IPS-18a (cell line): ENCODE data around the gene KLHDC2.
"Not testable (repeated sequence)": the region's sequence is repeated elsewhere in the genome, so short reads cannot be mapped to it uniquely, and the experiment has no call there.

Experiments used
- H3K27ac ChIP-seq: one replicate; pipeline ENCODE4 v1.5.1; 2013; ENCODE audit warnings: low read length
- H3K27me3 ChIP-seq: one replicate; pipeline ENCODE4 v1.6.1; 2013; ENCODE audit warnings: mild to moderate bottlenecking, low read length; ENCODE audit not compliant: control insufficient read depth, insufficient read depth
- H3K36me3 ChIP-seq: one replicate; pipeline ENCODE4 v1.6.1; 2013; ENCODE audit warnings: low read depth, low read length; ENCODE audit not compliant: control insufficient read depth
- H3K4me1 ChIP-seq: one replicate; pipeline ENCODE4 v1.6.1; 2013; ENCODE audit warnings: low read depth, low read length; ENCODE audit not compliant: control insufficient read depth
- H3K4me3 ChIP-seq: one replicate; pipeline ENCODE4 v1.5.1; 2013; ENCODE audit warnings: low read length
- H3K9ac ChIP-seq: one replicate; pipeline ENCODE4 v1.6.1; 2013; ENCODE audit warnings: mild to moderate bottlenecking, low read length, moderate library complexity
- H3K9me3 ChIP-seq: one replicate; pipeline ENCODE4 v1.6.1; 2013; ENCODE audit warnings: low read depth, low read length; ENCODE audit not compliant: control insufficient read depth

KLHDC2 gene, protein sequence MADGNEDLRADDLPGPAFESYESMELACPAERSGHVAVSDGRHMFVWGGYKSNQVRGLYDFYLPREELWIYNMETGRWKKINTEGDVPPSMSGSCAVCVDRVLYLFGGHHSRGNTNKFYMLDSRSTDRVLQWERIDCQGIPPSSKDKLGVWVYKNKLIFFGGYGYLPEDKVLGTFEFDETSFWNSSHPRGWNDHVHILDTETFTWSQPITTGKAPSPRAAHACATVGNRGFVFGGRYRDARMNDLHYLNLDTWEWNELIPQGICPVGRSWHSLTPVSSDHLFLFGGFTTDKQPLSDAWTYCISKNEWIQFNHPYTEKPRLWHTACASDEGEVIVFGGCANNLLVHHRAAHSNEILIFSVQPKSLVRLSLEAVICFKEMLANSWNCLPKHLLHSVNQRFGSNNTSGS

DNA sequence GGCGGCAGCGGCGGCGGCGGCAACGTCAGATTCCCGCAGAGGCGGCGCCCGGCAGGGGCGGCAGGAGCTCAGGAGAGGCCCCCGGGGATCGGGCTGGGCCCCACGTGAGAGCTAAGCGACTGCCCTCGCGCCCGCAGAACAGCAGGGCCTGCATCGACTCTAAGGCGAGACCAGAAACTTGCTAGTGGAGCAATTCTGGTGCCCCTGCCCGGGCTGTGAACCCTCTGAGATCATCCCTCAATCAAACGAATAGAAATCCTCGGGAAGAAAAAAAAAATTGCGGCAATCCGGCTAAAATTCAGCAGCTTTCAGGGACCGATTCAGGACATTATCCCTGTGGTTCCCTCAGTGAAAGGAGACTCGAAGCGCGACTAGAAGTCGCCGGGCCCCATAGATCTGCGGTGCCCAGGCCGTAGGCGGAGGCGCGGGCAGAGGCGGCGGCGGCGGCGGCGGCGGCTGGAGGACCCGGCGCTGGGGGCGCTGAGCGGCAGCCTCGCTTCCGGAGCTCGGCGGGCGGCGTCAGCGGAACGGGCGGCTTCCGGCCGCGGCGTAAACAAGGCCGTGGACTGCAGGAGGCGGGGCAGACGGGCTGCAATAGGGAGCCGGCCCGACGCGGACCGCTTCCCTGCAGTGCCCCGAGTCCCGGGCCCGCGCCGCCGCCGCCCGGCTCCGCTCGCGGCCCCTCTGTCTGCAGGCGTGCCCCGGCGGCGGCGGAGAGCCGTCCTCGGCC lies at the start of gene KLHDC2:
TSS of gene KLHDC2 (plus strand) at position 583 of the 730 bp plus-strand sequence. CDS start 316 bp downstream, outside the sequence.
- Histone ChIP-seq H3K27ac (peak within 1 kb of the TSS; percentile 67), H3K36me3 (no peaks in the 10 kb centered on the region), H3K4me3 (peak within 1 kb of the TSS; percentile 85), H3K27me3 (no peaks in the 10 kb centered on the region), H3K9me3 (no peaks in the 10 kb centered on the region), H3K4me1 (peaks cover 11% of the 10 kb centered on the region), H3K9ac (peak within 1 kb of the TSS; percentile 91)

DNA sequence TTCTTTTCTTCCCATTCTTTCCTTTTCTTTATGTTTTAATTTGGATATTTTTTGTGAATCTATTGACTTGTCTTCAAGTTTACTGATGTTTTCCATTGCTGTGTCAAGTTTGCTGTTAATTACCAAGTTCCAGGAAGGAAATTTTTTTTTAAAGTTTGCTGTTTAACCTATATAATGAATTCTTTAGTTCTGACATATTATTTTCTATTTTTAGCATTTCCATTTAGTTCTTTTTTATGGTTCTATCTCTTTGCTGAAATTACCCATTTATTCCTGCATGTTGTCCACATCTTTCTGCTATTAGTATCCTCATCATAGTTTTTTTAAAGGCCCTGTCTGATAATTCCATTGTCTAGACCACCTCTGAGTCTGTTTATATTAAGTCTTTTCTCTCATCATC lies 47.2 kb upstream of the KLHDC2 start:
- H3K36me3 ChIP-seq, result no peaks in the 10 kb centered on the region
- no peak overlapping the region for H3K9ac ChIP-seq
- no peaks in the 10 kb centered on the region for H3K9me3 ChIP-seq
- no peaks in the 10 kb centered on the region for H3K27me3 ChIP-seq
- no peak overlapping the region for H3K4me3 ChIP-seq
- H3K27ac ChIP-seq, result no peak overlapping the region
- H3K4me1 ChIP-seq, result no peaks in the 10 kb centered on the region

DNA sequence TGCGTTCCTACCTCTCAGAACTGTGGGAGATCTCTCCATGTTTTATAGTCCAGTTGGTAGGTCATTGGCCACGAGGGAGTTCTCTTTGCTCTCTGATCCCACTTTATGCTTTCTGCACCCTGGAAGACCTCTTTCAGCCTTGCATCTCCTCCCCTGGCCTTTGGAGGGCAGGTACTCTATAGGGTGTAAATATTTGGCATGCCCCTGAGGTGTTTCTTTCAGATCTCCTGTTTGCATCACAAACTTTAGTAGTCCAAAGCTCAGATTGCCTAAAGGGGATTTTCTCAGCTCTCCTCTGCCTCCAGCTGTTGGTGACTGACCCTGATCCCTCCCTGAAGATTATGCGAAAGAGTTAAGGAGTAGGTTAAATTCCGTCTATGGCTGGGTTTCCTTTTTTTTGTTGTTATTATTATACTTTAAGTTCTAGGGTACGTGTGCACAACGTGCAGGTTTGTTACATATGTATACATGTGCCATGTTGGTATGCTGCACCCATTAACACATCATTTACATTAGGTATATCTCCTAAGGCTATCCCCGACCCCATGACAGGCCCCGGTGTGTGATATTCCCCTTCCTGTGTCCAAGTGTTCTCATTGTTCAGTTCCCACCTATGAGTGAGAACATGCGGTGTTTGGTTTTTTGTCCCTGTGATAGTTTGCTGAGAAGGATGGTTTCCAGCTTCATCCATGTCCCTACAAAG lies 46.1 kb upstream of the KLHDC2 start:
- H3K9me3 ChIP-seq, H3K27me3 ChIP-seq, H3K9ac ChIP-seq, H3K4me3 ChIP-seq, H3K4me1 ChIP-seq, H3K36me3 ChIP-seq, H3K27ac ChIP-seq: not testable (repeated sequence)

DNA sequence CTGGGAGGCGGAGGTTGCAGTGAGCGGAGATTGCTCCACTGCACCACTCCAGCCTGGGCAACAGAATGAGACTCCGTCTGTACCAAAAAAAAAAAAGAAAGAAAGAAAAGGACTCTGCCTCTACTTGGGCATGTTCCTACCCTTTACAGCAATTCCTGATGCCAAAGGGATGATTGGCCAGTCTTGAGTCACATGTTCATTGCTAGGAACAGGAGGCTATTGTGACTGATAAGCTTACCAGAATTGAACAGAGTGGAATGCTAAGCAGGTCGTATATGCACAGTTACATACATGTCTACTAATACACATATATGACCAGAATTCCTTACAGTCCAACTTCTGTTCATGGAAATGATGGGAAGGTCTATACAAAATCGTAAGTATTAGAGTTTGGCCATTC lies 40.8 kb upstream of the KLHDC2 start:
- no peak overlapping the region for H3K27ac ChIP-seq
- no peaks in the 10 kb centered on the region for H3K9me3 ChIP-seq
- H3K4me3 ChIP-seq, result no peak overlapping the region
- H3K36me3 ChIP-seq, result no peaks in the 10 kb centered on the region
- H3K9ac ChIP-seq, result no peak overlapping the region
- no peaks in the 10 kb centered on the region for H3K4me1 ChIP-seq
- no peaks in the 10 kb centered on the region for H3K27me3 ChIP-seq

DNA sequence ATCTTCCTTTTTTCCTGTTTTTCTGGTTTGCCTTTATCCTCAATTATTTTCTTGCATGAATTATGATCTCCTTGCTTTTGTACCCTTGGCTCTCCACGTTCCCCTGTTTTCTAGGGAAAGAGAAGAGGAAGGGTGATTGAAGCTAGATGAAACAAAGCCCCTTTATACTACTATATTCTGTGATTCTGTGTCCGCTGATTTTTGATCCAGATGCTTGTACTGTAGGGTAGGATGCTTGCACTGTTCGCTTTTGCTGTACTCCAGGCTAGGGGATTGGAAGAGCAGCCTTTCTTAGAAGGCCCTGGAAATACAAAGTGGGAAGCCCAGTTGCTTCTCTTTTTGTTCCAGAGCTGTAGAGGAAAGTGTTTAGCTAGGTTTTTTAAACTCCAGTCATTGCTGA lies 35.1 kb upstream of the KLHDC2 start:
- H3K27ac ChIP-seq, result no peak overlapping the region
- H3K4me3 ChIP-seq, result no peak overlapping the region
- no peaks in the 10 kb centered on the region for H3K36me3 ChIP-seq
- H3K4me1 ChIP-seq, result no peaks in the 10 kb centered on the region
- H3K9ac ChIP-seq, result no peak overlapping the region
- H3K9me3 ChIP-seq, result no peaks in the 10 kb centered on the region
- no peaks in the 10 kb centered on the region for H3K27me3 ChIP-seq

DNA sequence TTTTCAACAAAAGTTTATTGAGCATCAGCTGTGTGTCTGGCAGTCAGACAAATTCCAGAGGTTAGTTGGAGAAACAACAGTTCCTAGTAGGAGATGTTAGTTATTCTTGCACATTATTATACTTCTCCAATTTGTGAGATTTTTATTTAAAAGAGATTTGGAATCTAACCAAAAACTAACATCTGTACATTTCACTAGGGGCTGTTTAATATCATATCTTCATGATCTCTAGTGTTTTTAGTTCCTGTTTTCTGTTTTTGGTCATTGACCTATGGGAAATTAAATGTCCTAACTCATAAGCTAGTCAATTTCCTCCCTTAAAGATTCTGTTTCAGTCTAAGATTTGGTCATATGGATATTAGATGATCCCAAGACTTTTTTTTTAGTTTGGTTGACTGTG lies 34.1 kb upstream of the KLHDC2 start:
- no peaks in the 10 kb centered on the region for H3K36me3 ChIP-seq

DNA sequence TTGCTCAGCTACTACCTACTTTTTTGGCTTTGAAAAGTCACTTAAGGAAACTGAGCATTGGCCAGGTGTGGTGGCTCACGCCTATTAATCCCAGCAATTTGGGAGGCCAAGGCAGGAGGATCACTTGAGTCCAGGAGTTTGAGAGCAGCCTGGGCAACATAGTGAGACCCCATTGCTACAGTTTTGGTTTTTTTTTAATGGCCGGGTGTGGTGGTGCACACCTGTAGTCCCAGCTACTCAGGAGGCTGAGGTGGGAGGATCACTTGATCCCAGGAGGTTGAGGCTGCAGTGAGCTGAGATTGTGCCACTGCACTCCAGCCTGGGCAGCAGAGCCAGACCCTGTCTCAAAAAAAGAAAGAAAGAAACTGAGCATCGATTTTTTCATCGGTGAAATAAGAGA lies 32.3 kb upstream of the KLHDC2 start:
- H3K4me3 ChIP-seq, H3K27ac ChIP-seq, H3K4me1 ChIP-seq, H3K9ac ChIP-seq, H3K36me3 ChIP-seq, H3K27me3 ChIP-seq, H3K9me3 ChIP-seq: not testable (repeated sequence)

More for the DNA sequence above, 34.1 kb upstream of the KLHDC2 start:
- H3K27me3 ChIP-seq, result no peaks in the 10 kb centered on the region
- no peak overlapping the region for H3K9ac ChIP-seq
- no peaks in the 10 kb centered on the region for H3K4me1 ChIP-seq
- no peak overlapping the region for H3K27ac ChIP-seq
- H3K4me3 ChIP-seq, result no peak overlapping the region
- no peaks in the 10 kb centered on the region for H3K9me3 ChIP-seq

DNA sequence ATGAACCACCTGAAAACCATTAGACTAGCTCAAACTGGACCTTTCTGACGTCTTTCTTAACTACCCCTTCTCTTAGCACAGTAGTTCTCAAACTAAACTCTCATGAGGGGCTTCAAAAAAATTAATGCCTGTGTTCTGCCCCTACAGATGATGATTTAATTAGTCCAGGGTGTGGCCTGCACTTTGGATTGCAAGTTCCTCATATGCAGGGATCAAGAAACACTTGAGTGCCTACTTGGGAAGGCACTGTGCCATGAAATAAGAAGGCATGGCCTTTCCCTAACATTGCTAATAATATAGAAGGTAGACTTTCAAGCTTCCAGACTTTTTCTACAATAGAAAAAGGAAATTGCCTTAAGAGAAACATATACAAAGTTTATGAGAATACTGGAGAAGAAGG lies 22.8 kb upstream of the KLHDC2 start:
- H3K27me3 ChIP-seq, result no peaks in the 10 kb centered on the region
- H3K27ac ChIP-seq, result no peak overlapping the region
- H3K36me3 ChIP-seq, result no peaks in the 10 kb centered on the region
- no peak overlapping the region for H3K9ac ChIP-seq
- no peaks in the 10 kb centered on the region for H3K4me1 ChIP-seq
- no peaks in the 10 kb centered on the region for H3K9me3 ChIP-seq
- H3K4me3 ChIP-seq, result no peak overlapping the region

DNA sequence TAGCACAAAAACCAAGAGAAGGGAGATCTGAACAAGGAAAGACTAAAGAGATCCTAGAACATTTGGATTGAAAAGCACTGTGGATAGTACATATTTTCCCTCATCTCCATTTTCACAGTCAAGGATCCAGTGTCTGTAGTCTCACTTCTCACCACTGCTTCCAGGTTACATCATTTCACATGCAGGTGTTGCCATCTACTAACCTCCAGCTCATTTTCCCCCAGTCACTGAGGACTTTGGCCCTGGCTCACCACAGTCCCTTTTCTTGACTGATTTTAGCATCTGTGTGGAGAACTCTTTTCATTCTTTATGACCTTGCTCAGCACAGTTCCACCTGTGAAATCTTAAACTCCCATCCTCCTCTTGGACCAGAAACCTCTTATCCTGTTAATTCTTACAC lies 21.5 kb upstream of the KLHDC2 start:
- H3K36me3 ChIP-seq, H3K4me3 ChIP-seq, H3K9me3 ChIP-seq, H3K4me1 ChIP-seq, H3K27me3 ChIP-seq, H3K27ac ChIP-seq, H3K9ac ChIP-seq: not testable (repeated sequence)

DNA sequence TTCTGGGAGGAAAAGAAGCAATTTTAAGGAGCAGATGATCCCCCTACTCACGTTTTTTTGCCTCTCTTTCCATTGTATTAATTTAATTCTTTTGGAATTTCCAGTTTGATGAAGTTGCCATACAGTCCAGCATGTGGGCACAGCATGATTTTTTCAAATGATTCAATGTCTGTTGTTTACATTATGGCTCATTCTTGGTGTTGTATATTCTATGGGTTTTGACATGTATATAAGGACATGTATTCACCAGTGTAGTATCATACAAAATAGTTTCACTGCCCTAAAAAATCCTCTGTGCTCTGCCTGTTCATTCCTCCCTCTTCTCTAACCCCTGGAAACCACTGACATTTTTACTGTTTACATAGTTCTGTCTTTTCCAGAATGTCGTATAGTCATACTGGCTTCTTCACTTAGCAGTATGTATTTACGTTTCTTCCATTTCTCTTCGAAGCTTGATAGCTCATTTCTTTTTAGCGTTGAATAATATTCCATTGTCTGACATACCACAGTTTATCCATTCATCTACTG lies 13.3 kb upstream of the KLHDC2 start:
- H3K27me3 ChIP-seq, result no peaks in the 10 kb centered on the region
- no peaks in the 10 kb centered on the region for H3K36me3 ChIP-seq
- no peak overlapping the region for H3K4me3 ChIP-seq
- H3K4me1 ChIP-seq, result no peaks in the 10 kb centered on the region
- H3K9me3 ChIP-seq, result no peaks in the 10 kb centered on the region
- H3K27ac ChIP-seq, result no peak overlapping the region
- H3K9ac ChIP-seq, result no peak overlapping the region

DNA sequence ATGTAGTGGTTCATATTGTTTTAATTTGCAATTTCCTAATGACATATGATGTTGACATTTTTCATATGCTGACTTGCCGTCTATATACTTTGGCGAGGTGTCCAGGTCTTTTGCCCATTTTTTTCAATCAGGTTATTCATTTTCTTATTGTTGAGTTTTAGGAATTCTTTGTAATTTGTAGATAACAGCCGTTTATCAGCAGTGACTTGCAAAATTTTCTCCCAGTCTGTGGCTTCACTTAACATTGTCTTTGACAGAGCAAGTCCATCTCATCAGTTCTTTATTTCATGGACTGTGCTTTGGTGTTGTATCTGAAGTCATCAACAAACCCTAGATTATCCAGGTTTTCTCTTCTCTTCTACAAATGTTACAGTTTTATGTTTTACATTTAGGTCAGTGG lies 12.6 kb upstream of the KLHDC2 start:
- H3K27me3 ChIP-seq, result no peaks in the 10 kb centered on the region
- H3K4me1 ChIP-seq, result no peaks in the 10 kb centered on the region
- H3K36me3 ChIP-seq, result no peaks in the 10 kb centered on the region
- H3K4me3 ChIP-seq, result no peak overlapping the region
- H3K9ac ChIP-seq, result no peak overlapping the region
- no peak overlapping the region for H3K27ac ChIP-seq
- H3K9me3 ChIP-seq, result no peaks in the 10 kb centered on the region
